ENCODE measurements around the gene COX7A2L. TPM values are rescaled to one million over a fixed set of nuclear protein-coding genes. Genes with fewer than 3 reads are reported as not detected.

COX7A2L gene
- total RNA-seq, 1 experiment from 2014 or later = 144 TPM

- Histone ChIP-seq H3K4me2 (no peak overlapping the region), H3K27ac (no peak overlapping the region), H3K4me1 (replicated peaks; ENCODE audit: insufficient read depth) (no peaks in the 10 kb centered on the region), H2AFZ (no peak overlapping the region), H3K9me3 (ENCODE audit: insufficient read depth, low read depth) (no peaks in the 10 kb centered on the region), H3F3A (ENCODE audit: insufficient read depth, low read depth) (no peaks in the 10 kb centered on the region), H3K27me3 (ENCODE audit: insufficient read depth, low read depth) (no peaks in the 10 kb centered on the region), H4K20me1 (ENCODE audit: insufficient read depth) (no peaks in the 10 kb centered on the region), H3K4me3 (no peak overlapping the region), H3K79me2 (ENCODE audit: low read depth) (no peaks in the 10 kb centered on the region), H3K9me2 (ENCODE audit: insufficient read depth) (no peaks in the 10 kb centered on the region), H3K36me3 (ENCODE audit: low read depth) (peaks cover 31% of the 10 kb centered on the region)
- TF ChIP-seq CTCF (conservative IDR thresholded peaks at IDR 0.05) = no peak
- no peak for TF ChIP-seq EZH2 (IDR thresholded peaks at IDR 0.05; ENCODE audit: low read depth)
- ChIA-PET POLR2A (ENCODE audit: unreplicated experiment) (no interaction called here), CTCF (no interaction called here)
- intact Hi-C loops (cut with micrococcal nuclease; ENCODE audit: unreplicated experiment) = no loop called here
- DNase-seq = no peak
- BruUV-seq (replicated peaks) = no TSS peak
These were observed 60.5 kb downstream of the COX7A2L start for GRCh38 chr2:42300527-42300926.

Other genes with a start within 250 kb of the COX7A2L start
- 52.0 and 64.1 TPM in 2 replicates for gene EML4, start 191.9 kb downstream of the COX7A2L start, total RNA-seq (2021)
- gene KCNG3, start 132.8 kb upstream of the COX7A2L start, total RNA-seq (2021) = 1.3 and 2.1 TPM in 2 replicates
- gene MTA3, start 207.4 kb upstream of the COX7A2L start, total RNA-seq (2021) = 58.7 and 89.8 TPM in 2 replicates